HG02973 (cell line): ENCODE results near the gene MX1.
"Not testable (repeated sequence)": the region's sequence is repeated elsewhere in the genome, so short reads cannot be mapped to it uniquely, and the experiment has no call there.

ENCODE experiments used
- ATAC-seq: cut with Tn5 transposase; IDR thresholded peaks from one replicate; pipeline ENCODE4 v1.9.1; 2021; ENCODE audit warnings: moderate library complexity; ENCODE audit not compliant: unreplicated experiment

MX1 gene

DNA sequence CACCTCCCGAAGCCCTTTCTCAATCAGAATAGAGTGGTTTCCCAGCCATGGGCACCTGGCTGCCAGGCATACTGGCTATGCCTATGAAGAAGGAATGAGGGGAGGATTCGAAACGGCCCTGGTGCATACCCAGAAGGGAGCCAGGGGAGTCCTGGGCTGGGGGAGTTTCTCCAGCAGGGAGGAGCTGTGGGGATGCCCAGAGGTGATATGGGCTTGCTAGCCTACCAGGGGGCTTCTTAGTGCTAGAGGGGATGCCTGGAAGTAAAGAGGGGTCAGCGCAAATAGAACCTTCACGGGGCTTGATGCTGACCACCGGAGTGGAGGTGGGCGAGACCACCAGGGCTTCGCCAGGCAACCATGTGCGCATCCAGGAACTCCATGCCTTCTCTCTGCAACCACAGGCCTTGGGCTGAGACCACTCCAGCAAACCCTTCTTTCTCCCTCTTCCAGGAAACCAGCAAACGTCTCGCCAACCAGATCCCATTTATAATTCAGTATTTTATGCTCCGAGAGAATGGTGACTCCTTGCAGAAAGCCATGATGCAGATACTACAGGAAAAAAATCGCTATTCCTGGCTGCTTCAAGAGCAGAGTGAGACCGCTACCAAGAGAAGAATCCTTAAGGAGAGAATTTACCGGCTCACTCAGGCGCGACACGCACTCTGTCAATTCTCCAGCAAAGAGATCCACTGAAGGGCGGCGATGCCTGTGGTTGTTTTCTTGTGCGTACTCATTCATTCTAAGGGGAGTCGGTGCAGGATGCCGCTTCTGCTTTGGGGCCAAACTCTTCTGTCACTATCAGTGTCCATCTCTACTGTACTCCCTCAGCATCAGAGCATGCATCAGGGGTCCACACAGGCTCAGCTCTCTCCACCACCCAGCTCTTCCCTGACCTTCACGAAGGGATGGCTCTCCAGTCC lies 18.2 kb upstream of the MX1 start:
- ATAC-seq = no peak

DNA sequence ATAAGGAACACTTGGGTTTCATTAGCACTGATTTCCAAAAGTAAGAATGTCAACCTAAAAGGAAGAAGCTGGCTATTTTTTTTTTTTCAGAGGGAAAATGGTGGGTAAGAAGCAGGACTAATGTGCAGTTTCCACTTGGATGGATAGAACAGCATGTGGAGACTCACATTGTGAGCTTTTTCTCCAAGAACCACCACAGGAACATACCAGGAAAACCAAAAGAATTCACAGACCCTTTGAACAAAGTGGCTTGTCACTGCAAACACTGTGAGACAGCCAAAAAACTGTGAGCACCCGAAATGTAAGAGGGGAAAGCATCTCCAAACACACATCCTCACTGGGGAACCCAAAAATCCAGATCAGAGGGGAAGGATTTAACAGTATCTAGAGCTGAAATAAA lies 15.7 kb upstream of the MX1 start:
- no peak for ATAC-seq

DNA sequence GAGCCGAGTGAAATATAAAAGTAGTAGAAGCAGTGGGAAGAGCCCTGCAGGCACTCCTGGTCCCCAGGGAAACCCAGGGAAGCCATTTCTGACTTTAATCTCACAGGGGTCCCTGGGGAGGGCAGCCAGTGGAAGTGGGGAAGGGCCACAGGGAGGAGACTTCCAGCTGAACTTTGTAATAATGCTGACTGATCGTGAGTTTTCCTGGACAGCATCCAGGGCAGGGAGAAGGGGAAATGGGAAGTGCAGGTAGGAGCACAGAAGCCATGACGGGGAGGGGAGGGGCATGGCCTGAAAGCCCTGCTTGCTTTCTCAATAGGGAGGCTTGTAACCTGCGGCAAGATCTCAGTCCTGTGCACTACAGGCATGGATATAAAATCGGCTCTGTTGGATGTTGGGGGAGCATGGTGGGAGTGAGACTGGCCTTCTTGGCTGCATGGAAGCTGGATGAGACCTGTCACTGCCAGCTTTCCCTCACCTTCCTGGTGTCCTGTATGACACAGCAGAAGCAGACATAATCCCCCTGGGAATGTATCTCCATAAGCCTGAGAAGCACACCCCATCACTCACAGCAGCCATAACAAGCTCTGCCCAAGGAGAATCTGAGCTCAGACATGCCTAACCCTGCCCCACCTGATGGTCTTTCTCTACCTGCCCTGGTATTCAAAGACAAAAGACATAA lies 15.1 kb upstream of the MX1 start:
- no peak for ATAC-seq

DNA sequence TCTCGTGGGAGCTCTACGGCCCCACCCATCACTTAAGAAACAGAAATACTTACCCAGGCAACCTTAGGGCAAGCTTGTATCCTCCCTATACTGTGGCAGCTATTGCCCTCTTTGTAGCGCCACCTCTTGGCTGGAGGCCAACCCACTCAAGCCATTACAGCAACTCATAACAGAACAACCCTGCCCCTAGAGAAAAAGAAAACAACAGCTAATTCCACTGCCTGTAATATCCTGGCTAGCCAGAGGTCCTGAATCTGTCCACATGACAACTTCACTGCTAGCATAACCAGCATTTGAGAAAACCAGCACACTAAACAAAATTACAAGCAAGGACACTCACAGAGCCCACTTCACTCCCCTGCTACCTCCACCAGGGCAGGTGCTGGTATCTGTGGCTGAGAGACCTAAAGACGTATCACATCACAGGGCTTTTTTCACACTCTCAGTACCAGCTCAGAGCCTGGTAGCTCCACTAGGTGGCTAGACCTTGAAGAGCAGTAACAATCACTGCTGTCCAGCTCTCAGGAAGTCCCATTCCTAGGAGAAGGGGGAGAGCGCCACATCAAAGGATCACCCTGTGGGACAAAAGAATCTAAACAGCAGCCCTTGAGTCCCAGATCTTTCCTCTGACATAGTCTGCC lies 14.5 kb upstream of the MX1 start:
- ATAC-seq = no peak

DNA sequence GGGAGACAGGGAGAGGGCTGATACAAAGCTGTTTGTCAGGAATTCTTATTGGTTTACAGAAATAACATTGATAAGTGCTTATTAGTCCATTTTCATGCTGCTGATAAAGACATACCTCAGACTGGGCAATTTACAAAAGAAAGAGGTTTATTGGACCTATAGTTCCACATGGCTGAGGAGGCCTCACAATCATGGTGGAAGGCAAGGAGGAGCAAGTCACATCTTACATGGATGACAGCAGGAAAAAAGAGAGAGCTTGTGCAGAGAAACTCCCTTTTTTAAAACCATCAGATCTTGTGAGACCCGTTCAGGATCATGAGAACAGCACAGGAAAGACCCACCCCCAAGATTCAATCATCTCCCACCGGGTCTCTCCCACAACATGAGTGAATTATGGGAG lies 8.5 kb upstream of the MX1 start:
- not testable (repeated sequence) for ATAC-seq

DNA sequence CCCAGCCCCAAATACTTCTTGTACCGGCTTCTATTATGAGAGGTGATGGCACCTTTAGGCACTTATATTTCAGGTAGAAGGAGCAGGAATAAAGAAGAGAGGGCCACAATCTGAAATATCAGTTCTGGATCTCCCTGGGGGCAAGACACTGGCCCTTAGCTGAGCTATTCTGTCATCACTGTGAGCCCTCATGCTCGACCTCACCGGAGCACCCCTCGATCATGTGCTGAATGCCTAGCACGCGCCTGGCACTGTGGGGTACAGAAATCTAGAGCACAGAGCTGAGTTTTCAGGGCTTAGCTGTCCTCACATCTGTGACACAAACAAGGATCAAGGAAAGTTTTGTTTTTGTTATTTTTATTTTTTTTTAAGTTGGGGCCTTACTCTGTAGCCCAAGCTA lies 7.6 kb upstream of the MX1 start:
- ATAC-seq = no peak

DNA sequence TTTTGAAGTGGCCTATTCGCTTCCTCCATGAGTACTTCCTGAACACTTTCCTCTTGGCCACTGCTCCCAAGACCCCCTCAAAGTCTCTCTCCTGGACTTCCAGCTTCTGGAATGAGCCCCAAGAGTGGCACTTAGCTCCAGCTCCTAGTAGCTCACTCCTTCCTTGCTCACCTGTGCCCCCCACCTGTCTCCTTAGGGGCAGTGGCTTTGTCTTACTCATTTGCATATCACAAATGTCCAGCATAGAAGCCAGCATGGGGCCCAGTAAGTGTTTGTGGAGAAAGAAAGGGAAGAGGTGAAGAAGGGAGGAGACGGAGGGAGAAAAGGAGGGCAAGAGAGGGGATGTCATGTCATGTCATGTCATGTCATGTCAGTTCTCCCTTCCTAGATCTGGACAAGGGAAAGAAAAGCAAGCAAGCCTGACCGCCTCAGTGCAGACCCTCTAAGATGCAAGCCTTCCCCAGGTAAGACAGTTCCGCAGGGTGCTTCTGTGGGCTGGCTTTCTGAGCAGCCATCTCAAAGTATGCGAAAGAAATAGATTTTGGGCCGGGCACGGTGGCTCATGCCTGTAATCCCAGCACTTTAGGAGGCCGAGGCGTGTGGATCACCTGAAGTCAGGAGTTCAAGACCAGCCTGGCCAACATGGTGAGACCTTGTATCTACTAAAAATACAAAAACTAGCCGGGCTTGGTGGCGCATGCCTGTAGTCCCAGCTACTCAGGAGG lies 6.9 kb upstream of the MX1 start:
- no peak for ATAC-seq

DNA sequence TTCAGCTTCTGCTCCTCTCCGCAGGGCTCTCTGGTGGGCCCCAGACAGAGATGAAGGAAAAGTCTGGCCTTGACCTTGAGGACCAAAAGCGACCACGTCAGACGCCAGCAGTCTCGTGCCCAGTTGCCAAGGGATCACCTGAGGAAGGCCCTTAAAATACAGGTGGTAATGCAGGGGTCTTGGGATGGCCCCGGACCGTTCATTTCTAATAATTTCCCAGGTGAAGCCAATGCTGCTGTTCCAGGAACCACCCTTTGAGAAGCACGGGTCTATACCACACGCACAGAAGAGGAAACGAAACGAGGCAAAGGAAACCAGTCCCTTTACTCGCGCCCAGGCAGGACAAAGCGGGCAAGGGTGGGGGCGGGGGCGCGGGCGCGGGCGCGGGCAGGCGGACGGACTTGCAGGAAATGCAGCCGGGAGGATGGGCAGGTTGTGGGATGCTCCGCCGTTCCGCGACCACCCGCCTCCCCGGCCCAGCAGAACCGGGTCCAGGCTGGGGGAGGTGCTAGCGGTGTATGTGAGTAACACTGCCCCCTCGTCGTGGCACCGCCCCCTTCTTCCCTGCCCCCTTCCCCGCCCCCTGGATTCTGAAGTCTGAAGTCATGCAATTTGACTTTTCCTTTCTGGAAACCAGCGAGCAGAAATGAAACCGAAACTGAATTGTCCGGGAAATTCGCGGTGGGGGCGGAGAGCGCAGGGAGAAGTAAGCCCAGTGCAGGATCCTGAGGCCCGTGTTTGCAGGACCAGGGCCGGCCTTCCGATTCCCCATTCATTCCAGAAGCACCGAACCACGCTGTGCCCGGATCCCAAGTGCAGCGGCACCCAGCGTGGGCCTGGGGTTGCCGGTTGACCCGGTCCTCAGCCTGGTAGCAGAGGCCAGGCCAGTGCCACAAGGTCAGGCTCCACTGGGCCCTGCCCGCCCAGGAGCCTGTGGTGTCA lies 5.8 kb upstream of the MX1 start:
- no peak for ATAC-seq

DNA sequence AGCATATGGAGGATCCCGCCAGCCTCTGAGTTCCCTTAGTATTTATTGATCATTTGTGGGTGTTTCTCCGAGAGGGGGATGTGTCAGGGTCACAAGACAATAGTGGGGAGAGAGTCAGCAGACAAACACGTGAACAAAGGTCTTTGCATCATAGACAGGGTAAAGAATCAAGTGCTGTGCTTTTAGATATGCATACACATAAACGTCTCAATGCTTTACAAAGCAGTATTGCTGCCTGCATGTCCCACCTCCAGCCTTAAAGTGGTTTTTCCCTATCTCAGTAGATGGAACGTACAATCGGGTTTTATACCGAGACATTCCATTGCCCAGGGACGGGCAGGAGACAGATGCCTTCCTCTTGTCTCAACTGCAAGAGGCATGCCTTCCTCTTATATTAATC lies 5.0 kb upstream of the MX1 start:
- not testable (repeated sequence) for ATAC-seq

DNA sequence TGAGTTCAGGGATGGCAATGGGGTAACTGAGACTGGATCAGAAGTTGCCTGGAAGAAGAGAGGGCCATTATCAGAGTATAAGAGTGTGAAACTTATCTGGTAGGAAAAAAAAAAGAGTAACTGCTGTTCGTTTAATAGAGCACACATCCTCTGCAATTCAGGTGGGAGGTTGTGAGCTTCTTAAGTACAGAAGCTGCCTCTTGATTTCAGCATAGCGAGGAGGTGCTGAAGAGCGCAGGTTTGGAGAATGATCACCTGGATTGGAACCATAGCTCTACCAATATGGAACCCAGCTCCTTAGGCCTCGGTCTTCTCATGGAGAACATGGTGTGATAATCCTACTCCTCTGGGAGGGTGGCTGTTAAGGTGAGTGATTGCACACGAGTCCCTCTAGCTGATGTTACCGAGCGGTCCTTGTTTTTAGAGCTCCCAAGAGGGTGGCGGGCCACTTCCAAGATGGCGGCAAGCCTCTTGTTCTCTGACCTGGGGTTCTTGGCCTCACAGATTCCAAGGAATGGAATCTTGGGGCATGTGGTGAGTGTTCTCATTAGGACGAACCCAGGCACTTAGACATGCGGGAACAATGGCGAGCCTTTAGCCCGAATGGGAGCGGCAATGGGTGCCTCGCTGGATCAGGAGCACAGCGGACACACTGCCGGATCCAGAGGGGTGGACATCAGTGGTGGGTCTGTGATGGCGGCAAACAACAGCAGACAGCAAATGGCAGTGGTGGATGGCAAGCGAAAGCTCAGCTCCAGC lies 3.3 kb upstream of the MX1 start:
- ATAC-seq = no peak

DNA sequence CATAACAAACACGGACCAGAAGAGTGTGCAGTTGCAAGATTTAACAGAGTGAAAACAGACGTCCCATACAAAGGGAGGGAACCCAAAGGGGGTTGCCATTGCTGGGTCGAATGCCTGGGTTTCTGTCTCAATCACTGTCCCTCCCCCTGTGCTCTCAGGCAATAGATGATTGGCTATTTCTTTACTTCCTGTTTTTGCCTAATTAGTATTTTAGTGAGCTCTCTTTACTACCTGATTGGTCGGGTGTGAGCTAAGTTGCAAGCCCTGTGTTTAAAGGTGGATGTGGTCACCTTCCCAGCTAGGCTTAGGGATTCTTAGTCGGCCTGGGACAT lies 2.8 kb upstream of the MX1 start:
- ATAC-seq = not testable (repeated sequence)

DNA sequence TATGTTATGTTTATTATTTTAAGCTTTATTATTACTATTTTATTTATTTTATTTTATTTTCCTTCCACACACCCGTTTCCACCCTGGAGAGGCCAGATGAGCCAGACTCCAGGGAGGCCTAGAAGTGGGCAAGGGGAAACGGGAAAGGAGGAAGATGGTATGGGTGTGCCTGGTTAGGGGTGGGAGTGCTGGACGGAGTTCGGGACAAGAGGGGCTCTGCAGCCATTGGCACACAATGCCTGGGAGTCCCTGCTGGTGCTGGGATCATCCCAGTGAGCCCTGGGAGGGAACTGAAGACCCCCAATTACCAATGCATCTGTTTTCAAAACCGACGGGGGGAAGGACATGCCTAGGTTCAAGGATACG lies 468 bp upstream of the MX1 start:
- ATAC-seq = no peak

DNA sequence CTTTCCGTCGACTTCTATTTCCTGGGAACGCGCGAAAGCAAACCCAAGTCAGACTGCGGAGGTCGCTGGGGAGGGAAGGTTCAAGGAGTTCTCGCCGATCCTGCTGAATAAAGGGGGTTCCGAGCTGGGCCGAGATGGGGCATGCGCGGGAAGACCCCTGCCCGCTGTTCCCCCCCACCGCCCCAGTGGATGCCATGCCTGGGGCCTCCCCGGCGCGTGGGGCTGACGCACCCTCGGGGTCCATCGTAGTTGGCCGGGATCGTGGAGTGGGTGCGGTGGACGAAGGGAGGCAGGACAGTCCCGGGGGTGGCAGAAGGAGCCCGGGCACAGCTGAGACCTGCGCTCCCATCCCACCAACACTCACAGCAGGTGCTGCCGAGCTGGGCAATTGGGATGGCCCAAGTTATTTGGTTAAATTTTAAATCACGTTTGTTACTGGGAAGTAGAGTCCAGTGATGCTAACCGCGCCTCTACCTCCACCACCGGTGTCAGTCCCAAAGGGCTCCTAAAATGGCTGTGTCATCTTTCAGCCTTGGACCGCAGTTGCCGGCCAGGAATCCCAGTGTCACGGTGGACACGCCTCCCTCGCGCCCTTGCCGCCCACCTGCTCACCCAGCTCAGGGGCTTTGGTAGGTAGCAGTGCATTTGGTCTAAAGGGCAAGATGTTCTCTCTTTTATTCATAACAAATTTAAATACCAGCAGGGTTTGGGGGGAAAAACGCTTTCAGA lies 801 bp downstream of the MX1 start:
- ATAC-seq = no peak

DNA sequence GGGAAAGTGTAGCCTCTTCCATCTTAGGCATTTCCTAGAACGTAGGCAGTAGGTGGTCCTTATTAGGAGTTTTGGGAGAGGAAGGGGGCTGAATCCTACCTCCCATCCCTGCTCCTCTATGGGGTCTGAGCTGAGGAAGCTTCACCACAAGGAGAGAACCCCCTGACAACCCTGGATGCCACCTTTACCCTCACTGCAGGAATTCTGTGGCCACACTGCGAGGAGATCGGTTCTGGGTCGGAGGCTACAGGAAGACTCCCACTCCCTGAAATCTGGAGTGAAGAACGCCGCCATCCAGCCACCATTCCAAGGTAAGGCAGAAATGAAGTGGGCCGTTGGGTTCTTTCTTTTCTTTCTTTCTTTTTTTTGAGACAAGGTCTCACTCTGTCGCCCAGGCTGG lies 1.5 kb downstream of the MX1 start:
- no peak for ATAC-seq

DNA sequence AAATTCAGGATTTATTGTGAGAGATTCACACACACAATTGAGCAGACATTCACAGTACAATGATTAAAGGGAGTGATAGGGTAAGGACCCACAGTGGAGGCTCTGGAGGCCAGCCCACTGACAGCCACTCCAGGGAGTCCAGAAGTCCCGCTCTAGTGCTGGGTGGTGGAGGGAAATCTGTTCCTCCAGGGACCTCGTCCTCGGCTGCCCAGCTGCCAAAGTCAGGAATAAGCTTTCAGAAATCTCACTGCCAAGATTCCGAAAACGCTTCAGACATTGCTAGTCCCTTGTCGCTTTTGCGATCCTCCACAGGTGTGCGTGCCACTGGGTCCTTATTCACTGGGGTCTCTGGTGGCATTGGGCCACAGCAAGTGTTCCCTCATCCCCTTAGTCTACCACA lies 2.3 kb downstream of the MX1 start:
- no peak for ATAC-seq

DNA sequence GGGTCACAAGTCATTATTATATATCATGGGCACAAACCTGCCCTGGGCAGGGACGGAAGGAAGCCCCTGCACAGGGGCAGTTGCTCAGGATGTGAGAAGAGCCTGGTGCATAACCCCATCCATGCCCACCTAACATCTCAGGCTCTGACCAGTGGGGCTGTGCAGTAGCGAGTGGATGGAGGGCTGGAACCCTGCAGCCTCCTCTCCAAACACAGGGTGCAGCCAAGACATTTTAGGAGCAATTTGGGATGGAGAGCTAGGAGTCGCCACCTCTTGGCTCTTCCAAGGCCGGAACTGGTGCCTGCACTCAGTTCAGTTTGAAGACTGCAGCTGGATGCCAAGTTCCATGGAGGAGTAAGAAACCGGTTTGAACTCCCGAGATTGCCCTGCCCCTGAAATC lies 2.8 kb downstream of the MX1 start:
- ATAC-seq = no peak

DNA sequence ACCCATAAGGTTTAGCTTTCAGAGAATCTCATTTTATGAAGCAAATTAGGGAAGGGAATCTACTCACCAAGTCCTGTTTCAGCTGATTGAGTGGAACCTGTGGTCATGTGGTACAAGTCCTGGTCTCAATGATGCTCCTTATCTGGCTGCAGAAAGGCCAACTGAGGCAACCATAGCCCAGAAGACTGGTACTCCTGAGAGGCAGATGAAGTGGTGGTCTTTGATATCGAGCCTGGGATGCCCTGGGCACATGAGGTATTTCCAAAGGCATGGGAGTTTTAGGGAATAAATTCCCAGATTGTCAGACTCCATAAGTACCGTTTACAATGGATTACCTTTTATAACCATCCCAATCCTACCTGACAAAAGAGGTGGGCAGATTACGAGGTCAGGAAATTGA lies 3.3 kb downstream of the MX1 start:
- ATAC-seq = no peak

DNA sequence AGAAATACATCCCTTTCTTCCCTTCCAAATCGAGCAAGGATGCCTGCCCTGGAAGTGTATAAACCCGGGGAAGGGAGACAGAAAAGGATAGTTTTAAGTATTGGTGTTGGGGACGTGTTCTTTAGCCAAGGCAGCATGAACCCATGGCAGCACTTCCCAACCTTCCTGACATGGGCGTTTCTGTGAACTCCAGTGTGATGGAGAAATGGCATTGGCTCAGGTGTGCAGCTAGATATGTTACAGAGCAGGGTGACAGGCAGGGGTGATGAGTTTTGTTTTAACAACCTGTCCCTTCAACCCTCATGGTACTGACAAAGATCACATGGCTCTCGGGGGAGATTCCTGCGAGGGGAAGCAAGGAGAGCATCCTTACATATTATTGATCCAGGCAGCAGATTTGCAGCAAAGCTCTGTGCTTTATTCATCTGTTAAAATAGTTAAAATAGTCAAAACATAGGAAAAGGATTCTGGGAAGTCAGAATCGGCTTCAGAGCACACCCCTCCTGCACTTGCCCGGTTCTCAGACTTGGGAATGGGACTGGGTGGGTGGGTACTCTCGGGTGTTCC lies 4.0 kb downstream of the MX1 start:
- ATAC-seq = no peak
